Middle frontal gyrus (tissue), 1 donor: ENCODE measurements around the gene EEF1G.
A peak's percentile ranks its signal among the peaks of the same experiment; 100 is the strongest.
"Not testable (repeated sequence)": the region's sequence is repeated elsewhere in the genome, so short reads cannot be mapped to it uniquely, and the experiment has no call there.

Experiments used
- DNase-seq: peaks from one replicate; pipeline ENCODE4 v3.0.0-alpha.2; 2015; ENCODE audit warnings: low spot score; ENCODE audit errors: extremely low spot score

The EEF1G gene

DNA sequence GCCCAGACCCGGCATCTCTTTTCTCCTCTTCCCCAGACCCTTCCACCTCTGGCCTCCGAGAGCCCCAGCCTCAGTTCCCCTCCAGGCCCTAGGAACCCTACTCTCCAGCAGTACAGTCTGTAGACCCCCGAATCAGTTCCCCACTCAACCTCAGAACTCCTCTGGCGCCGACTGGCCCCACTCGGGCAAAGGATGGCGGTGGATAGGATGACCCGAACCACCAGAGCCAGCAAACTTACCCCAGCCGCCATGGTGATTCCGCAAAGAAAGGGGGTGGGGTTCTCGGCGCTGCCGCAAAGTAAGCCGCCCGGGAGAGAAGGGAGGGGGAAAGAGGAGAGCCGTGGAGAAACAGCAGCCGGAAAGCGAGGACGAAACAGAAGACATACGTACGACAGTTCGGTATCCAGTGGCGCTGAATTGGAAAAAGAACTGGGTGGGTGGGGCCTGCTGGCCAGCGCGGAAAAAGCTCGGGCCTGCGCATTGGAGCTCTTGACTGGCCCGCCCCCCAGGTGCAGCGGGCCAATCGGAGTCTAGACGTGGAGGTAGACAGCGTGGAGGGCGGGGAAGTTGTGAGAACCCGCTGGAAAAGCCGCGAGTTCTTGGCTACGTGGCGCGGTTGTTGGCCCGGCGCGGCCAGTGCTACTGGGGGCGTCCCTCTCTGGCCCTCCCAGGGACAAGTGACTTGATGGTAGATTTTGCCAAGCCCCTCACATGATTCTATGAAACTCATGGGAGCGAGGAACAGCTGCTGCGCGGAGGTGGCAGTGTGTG is at the start of gene EEF1G:
Gene EEF1G, minus strand, starts transcription at position 300 of the 771 bp plus-strand sequence. Its CDS starts 49 bp downstream, at position 251.
- peak; percentile 99 for DNase-seq

DNA sequence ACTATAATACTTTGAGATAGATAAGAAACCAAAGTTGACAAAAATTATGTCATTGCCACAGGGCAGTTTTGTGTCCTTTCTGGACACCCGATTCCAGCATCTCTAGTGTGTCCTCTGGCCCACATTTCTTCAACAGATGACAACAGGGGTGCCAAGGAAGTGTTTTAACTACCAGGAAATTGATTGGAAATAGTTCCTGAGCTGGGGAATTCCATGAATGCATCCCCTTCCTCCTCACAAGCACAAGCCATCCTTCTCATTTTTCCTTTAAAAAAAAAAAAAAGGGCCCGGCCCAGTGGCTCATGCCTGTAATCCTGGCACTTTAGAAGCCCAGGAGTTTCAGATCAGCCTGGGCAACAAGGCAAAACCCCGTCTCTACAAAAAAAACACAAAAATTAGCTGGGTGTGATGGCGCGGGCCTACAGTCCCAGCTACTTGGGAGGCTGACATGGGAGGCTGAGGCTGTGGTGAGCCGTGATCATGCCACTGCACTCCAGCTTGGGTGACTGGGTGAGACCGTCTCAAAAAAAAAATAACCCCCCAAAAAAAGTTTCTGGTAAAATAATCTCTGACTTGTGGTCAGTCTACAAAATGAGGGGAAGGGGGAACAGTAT is 48.9 kb upstream of the EEF1G start:
- no peak for DNase-seq

- DNase-seq = peak; percentile 95
These were observed 48.1 kb upstream of the EEF1G start, which contains the start of gene B3GAT3 for GRCh38 chr11:62621567-62622470. Gene B3GAT3 (minus strand): TSS chr11:62621986. CDS start chr11:62621947, 39 bp downstream.

- DNase-seq = no peak
These were observed 47.4 kb upstream of the EEF1G start for GRCh38 chr11:62621027-62621566.

- not testable (repeated sequence) for DNase-seq
These were observed 43.3 kb upstream of the EEF1G start for GRCh38 chr11:62616957-62617356.

DNA sequence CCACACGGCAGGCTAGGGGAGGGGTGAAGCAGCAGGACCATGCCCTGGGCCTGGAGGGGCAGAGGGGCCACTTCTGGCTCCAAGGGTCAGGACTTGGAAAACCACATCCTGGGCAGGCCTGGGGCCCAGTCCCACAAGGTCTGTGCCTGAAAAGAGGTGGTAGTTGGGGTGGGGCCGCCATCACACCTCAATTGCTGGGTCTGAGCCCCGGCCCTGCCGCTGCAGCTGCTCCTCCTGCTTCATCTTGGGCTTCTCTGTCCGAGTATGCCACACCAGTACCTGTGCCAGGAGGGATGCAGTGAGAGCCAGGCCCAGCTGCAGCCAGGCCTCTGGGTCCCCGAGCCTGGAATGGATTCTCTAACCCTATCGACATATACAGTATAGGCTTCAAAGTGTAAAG is 41.8 kb upstream of the EEF1G start:
- no peak for DNase-seq

DNA sequence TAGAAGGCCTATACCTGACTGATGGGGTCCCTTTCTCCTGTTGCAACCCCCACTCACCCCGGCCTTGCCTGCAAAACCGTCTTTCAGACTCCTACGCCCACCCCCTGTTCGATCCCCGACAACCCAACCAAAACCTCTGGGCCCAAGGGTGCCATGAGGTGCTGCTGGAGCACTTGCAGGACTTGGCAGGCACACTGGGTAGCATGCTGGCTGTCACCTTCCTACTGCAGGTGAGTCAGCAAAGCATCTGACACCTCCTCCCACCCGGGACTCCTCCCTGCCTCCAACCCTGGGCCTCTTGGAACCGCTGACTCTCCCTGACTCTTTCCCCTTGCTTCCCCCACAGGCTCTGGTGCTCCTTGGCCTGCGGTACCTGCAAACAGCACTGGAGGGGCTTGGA is 40.6 kb upstream of the EEF1G start:
- no peak for DNase-seq

DNA sequence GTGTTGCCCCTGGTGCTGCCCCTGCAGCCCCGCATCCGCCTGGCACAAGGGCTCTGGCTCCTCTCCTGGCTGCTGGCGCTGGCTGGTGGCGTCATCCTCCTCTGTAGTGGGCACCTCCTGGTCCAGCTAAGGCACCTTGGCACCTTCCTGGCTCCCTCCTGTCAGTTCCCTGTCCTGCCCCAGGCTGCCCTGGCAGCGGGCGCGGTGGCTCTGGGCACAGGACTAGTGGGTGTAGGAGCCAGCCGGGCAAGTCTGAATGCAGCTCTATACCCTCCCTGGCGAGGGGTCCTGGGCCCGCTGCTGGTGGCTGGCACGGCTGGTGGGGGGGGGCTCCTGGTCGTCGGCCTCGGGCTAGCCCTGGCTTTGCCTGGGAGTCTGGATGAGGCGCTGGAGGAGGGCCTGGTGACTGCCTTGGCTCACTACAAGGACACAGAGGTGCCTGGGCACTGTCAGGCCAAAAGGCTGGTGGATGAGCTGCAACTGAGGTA is 39.6 kb upstream of the EEF1G start:
- no peak for DNase-seq

- peak; percentile 31 for DNase-seq
These were observed 38.9 kb upstream of the EEF1G start, which contains the start of the genes EML3 and ROM1 for GRCh38 chr11:62612366-62613290. Gene EML3 (minus strand): TSS chr11:62612775. CDS start chr11:62612457, 318 bp downstream. Gene ROM1 (plus strand): TSS chr11:62613257. CDS start chr11:62613282, 25 bp downstream.

GRCh38 chr11:62611705-62612365 is 38.1 kb upstream of the EEF1G start:
- DNase-seq = no peak

- no peak for DNase-seq
These were observed 37.4 kb upstream of the EEF1G start for GRCh38 chr11:62610814-62611704.

DNA sequence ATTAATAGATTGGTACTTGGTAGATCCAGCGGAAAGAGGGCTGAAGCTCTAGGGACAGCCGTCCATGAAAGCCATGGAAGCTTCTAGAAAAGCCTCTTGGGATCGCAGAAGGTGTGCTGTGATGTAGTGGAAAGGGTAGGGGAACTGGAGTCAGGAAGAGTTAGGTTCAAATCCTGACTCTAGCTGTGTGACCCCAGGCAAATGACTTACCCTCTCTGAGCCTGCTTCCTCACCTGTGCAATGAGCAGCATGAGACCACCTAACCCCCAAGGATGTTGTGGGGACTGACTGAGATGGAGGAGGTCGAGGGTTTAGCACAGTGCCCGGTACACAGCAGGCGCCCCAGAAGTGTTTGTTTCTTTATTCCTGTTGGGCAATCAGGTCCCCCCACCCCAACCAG is 36.7 kb upstream of the EEF1G start:
- no peak for DNase-seq

DNA sequence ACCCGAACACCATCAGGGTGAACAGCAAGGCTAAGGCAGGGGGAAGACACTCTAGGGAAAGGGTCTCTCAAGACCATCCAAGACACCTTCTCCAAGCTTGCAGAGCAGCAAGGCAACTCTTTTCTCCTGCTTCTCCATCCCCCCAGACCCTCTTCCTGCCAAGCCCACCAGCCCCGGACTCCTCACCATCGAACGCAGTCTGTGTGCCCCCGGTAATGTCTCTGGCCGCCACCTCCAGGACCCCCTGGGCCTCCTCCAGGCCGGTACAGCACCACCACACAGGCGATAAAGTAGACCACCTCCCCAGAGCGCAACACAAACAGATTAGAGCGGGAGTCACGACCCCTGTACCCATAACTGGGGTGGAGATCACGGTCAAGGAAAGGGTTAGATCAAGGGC is 35.1 kb upstream of the EEF1G start:
- DNase-seq = no peak

DNA sequence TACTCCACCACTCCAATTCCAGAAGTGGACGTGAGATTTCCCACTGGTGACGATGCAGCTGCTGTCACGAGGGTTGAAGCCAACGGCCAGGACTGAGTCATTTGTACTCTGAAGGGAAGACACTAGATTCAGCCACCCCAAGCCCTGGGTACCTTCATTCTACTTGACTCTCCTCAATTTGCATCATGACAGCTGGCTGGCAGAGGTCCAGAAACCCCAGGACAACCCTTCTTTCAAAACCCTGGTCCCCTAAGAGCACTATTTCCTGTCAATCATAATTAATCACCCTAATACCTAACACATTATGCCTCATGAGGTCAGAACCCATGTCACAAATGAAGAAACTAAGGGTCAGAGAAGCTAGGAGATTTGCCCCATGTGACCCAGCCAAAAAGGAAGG is 34.0 kb upstream of the EEF1G start:
- no peak for DNase-seq

DNA sequence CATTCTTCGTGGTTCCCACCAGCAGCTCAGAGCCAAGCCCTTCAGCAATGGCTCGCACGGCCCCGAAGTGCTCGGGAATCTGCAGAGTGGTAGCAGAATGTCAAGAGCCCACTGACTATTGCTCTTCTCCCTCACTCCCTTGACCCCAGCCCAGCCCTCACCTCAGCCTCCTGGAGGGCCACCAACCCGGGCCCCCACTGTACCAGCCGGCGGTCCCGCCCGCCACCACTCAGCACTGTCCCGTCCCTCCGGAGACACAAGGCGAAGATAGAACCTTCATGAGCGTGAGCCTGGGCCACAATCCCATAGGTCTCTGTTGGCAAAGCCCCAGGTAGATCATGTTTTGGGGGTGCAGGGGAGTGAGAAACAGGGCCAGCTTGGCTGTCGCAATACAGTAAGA is 32.2 kb upstream of the EEF1G start:
- DNase-seq = no peak

GRCh38 chr11:62605467-62605866 is 31.8 kb upstream of the EEF1G start:
- DNase-seq = no peak

DNA sequence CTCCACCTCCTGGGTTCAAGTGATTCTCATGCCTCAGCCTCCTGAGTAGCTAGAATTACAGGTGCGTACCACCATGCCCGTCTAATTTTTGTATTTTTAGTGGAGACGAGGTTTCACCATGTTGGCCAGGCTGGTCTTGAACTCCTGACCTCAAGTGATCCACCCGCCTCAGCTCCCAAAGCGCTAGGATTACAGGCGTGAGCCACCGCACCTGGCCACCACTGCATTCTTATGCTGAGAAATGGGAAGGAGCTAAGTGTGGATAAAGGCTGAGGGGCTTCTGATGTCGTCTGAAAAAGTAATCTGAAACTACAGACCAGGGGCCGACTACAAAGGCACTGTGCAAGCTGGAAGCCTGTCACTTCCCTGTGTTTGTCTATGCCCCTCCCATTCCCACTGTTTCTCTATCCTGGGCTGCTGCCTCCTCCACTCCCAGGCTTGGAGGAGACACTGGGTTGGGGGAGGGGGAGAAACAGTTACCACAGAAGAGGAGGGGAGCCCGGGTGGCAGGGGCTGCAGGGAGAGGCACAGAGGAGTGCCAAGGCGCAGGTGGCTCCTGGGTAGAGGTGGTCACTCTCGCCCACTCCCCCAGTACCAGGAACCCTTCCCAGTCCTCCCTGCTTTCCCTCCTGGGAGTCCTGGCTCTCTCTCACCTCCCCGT is 30.9 kb upstream of the EEF1G start:
- DNase-seq = no peak

DNA sequence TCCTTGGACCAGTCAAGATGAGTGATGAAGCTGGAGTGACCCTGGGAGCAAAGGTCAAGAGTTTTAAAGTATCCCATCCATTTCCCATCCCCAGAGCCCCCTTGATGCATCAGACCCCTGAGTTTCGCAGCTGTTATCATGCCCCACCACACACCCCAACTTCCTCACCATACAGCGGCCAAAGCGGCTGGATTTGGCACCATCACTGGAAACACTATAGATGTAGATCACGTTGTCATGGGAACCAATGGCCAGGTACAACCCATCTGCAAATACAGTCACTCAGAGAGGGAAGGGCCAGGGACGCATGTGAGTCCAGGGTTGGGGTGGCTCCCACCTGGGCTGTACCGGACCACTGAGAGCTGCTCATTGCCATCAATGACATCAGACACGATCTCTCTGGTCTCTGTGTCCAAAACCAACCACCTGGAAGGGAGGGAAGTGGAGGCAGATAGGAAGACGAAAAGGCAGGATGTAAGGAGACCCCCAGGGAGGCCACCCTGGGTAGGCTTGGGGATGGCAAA is 30.1 kb upstream of the EEF1G start:
- DNase-seq = no peak
